NCI-H2196 (cell line): ENCODE results near the gene SRGAP2B.
"Not testable (repeated sequence)": the region's sequence is repeated elsewhere in the genome, so short reads cannot be mapped to it uniquely, and the experiment has no call there.

Experiments used
- DNase-seq: peaks from one replicate; lab custom pipeline; 2025; ENCODE audit not compliant: unreplicated experiment; lab: John Stamatoyannopoulos, UW

Gene SRGAP2B

DNA sequence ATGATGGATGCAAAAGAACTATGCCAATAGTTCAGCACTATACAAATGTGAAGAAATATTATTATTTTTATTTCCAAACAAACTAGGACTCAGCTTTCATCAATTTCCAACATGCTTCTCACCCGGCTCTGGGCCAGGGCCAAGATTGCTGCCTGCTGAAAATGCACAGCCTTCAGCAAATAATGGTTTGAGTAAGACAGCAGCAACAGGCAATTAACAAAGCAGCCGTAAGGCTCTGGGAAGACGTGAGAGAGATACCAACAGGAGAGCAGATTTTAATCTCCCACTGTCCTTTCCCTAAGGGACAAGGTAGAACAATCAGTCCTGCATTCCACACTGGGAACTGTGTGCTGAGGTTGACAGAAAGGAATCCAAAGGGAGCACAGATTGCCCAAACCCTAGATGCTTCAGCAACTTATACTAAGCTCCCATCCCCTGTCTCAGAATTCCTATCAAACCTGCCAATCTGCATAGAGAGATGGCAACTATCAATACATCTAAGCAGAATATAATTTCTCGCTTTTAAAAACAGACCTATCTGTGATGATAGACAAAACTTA lies 134.1 kb downstream of the SRGAP2B start:
- not testable (repeated sequence) for DNase-seq

DNA sequence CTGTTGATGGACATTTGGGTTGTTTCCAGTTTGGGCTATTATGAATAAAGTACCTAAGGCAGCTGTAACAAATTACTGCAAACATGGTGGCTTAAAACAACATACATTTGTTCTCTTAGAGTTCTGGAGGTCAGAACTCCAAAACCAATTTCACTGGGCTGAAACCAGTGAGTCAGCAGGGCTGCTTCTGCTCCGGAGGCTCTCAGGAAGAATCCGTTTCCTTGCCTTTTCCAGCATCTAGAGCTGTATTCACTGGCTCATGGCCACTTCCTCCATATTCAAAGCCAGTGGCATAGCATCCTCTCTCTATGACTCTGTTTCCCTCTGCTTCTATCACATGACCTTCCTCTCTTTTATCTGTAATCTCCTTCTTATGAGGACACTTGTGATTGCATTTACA lies 146.7 kb downstream of the SRGAP2B start:
- DNase-seq, result not testable (repeated sequence)

DNA sequence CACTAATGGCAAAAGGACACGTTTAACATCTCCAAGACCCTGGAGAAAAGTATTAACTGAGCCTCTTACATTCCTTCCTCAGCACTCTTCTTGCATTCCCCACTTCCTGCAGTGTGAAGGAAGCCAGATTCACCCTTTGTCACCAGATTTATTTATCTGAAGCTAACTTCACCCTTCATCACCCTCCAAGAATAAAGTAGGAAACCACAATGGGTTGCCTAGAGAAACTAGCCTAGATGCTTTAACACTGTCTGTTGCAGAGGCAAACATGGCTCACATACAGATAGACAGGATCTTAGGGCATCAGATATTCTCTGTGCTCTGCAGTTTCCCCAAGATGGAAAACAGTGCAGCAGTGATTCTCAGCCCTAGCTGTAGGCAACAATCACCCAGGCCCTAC lies 147.6 kb downstream of the SRGAP2B start:
- not testable (repeated sequence) for DNase-seq

DNA sequence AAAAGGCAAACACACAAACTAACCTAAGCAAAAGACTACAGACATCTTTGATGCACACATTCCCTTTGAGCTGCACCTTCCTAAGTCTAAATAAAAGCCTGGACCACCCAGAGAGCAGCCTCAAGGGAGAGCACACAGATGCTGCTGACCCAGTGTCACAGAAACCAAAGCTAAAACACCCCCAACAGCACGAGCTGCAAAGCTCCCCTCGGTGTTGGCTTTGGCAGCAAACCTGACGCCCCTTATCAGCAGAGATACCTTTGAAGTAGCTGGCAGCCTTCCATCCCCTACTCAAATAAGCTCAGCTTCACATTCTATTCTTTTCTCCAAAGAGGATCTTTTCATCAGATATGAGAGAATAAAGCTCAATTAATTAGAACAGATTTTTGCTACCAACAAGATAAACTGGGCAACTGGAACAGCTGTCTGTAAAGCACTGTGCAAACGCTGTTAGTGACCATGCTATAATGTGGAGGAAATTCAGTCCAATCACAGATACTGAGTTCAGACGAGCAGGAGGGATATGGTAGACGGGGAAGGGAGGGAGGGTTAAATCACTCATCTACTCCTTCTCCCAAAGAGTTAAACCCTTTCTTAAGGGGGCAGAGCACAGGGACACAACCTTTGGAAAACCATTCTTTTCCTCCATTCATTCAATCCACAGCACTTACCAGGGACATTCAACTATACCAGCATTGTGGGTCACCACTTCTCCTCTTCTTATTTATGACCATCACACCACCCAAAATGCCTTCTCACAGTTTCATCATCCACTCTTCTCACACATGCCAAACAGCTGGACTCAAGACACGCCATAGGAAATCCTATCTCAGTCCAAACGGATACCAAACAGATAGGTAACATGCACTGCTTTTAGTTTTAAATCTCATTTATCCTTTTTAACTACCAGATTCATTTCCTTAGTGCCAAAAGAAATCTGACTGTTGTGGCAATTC lies 148.3 kb downstream of the SRGAP2B start:
- not testable (repeated sequence) for DNase-seq

DNA sequence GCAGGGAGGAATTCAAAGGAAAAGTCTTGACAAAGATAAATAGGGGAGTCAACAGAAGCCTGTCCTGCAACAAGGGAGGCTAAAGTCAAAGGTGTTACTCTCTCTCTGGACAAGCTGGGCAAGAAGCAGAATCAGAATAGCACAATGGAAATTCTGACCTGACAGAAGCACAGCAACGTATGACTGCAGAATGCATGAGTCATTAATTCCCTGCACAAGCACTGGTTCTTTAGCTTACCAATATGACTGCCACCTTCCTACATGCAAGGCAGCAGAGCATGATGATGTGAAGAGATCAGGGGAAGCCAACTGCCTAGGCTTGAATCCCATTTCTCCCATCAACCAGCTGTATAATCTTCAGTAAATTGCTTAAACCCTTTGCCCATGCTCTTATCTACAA lies 153.4 kb downstream of the SRGAP2B start:
- not testable (repeated sequence) for DNase-seq

DNA sequence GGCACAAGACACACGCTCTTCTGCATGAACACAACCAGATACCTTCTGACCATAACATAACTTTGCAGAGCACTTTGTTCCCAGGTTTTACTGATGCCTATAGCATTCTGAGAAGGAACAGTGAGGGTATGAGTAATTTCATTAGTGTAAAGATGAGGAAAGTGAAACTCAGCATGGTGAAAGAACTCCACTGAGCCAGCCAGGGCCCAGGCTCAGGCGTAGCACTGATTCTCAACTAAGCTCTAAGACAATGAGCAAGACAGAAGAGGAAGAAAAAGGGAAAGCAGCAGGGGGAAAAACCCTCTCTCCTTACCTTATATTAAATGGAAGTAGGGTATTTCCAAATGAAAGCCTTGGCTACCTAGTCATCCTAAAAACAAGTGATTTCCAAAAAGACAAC lies 155.1 kb downstream of the SRGAP2B start:
- not testable (repeated sequence) for DNase-seq

DNA sequence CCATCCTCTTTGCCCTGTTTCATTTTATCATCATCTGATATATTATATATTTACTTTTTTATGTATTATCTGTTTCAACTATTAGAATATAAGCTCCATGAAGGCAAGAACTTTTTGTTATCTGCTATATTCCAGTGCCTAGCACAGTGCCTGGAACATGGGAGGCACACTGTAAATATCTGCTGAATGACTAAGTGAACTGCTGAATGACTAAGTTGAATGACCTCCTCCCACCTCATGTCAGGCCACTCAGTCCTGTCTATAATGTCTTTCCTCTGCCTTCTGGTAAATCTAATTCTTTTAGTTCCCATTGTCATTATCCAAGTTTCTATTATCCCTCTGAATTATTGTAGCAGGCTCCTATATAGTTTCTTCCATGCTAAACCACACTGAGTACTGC lies 156.5 kb downstream of the SRGAP2B start:
- DNase-seq, result not testable (repeated sequence)

DNA sequence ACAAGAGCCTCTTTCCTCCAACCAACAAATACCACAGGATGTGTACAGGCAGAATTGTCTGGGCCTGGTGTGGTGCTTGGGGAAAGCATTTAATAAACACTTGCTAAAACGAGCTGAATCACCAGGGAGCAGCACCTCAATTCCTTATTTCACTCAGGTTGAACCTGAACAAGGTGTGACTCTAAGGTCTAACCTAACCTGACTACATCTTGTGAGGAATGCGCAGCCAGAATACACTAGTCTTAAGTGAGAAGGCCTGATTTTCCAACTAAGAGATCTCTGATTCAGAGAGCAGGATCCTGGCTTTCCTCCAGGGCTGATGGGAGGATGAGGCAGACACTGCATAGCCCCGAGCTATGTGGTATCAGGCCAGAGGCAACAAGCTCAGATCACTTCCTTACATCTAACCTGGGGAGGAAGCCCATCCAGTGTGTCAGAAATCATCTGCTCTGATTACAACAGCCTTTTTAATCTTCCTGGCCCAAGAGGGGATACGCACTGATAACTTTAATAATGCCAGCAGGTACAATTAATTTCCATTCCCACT lies 158.9 kb downstream of the SRGAP2B start:
- DNase-seq, result not testable (repeated sequence)

DNA sequence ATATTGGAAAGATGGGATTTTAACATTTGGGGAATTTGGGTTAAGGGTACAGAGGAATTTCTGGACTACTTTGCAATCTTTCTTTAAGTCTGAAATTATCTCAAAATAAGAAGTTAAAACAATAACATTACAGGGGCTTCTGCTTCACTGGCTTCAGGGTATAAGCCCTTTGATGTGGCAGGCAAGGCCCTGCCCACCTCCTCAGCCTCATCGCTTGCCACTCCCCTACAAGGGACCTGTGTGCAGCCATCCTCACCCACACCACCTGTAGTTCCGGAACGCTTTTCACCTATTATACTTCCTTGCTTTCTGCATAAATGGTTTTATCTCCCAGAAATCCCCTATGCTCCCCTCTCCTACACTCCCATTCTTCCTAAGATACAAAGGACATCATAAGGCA lies 159.8 kb downstream of the SRGAP2B start:
- not testable (repeated sequence) for DNase-seq

DNA sequence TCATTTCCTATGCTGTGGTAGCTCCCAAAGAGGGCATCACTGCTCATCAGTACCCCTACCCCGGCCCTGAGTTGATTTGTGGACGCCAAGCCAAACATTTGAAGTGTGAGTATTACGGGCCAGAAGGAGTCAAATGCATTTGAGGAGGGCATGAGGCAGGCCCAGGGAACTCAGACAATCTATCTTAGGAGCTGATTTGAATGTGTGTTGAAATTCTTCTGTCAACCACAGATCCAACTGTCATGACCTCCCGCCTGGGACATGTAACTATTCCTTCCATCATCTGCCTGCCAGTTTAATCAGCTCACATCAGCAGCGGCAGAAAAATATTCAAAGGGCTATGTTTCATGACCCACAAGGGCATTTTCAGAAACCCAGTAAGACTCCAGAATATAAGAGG lies 162.1 kb downstream of the SRGAP2B start:
- DNase-seq, result not testable (repeated sequence)

DNA sequence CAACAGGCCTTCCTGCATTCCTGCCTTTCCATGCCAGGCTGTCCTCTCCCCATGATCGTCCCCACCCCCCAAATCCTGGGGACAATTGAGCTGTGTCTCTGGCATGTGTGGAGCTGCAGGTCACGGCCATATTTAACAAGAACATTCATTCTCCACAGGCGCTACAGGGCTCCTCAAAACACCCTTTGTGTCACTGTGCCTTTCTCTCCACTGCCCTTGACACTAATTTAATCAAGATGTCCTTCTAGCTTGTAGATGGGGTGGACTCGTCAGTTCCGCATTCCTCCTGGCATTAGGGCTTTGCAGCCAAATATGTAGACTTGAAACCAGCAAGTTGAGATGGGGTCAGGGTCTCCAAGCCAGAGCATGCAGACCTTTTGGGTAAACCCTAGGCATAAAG lies 163.0 kb downstream of the SRGAP2B start:
- DNase-seq, result not testable (repeated sequence)

DNA sequence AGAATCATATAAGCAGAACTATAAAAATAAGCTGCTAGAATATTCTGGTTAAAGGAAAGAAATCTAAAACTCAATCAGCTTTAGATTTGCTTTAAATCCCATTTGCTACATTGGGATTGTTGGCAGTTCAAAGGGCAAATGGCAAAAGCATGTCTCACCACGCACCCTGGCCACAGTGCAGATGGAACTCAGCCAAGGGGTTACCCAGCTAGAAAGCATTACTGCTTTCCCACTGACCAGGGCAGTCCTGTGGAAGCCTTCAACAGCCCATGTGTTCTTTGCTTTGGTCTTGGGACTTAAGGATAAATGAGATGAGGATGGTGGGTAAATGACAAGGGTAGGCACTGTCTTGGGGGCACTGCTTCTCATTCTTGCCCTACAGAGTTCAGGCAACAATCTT lies 163.6 kb downstream of the SRGAP2B start:
- DNase-seq, result not testable (repeated sequence)

DNA sequence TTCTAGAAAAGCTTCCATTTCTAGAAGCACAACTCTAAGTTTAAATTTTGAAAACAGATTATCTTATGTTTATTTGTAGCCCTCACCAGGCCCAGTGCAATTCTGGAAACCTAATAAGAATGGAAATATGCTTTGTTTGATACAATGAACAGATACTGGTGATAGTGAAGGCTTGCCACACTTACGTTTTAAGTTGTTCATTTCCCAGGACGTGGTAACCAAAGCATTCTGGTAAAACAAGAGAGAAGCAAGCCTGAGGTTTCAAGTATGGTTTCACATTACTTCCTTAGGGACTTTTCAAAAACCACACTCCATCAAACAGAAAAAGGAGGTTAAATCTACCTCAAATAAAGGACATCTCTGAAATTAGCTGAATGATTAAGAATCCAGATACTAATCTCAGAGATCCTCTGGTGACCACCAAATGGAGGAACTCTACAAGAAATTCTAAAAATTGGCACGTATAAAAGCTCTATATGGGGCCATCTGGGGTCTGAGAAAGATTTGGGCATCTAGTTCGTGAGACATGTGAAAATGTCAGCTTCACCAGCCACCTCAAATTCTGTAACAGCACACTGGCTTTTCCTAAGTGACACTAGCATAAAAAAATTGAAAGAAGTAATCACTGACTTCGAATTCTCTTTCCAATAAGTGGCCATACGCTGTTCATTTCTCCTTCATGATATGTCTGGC lies 164.9 kb downstream of the SRGAP2B start:
- not testable (repeated sequence) for DNase-seq

DNA sequence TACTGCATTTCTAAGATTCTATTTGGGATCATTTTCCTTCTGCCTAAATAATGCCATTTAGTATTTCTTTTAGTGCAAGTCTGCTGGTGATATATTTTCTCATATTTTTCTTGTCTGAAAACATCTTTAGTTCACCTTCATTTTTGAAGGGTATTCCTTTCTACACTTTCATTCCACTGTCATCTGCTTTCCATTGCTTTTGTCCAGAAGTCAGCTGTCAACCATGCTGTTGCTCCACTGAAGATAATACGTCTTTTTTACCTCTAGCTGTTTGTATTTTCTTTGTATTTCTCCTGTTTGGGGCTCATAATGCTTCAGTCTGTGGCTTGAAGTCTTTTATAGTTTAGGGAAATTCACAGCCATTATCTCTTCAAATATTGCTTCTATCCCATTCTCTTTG lies 167.8 kb downstream of the SRGAP2B start:
- not testable (repeated sequence) for DNase-seq

DNA sequence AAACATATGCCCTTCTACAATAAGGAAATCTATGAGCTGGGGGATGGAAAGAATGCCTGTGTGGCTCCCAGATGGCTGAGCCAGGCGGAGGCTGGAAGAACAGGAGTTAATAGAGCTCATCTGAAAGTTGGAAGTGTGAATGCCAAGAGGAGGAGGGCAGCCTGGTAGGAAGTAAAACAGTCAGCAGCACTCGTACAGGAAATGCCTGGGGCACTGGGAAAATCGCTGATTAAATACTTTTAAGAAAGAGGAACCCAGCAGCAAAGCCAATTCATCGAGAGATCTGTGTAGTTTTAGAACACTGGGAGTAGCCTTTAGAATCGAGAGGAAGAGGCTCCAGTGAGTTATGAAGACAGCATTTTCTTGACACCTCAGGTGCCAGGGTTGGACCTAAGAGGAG lies 171.5 kb downstream of the SRGAP2B start:
- not testable (repeated sequence) for DNase-seq

DNA sequence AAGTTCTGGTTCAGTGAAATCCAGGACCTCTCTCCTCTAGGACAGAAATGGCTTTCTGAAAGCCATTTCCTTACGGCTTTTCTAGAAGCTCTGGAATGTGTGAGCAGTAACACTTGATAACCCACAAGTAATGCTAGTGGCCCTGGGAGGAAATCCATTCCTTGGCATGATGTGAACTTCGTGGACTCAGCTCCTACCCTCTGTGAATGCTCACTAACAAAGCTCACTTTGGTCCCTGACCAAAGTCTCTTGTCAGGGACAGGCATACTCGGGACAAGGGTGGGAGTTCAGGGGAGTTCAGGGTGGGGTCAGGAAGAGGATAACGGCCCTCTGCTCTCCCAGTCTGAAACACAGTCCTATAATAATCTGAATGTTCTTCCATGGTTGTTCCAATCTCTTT lies 172.3 kb downstream of the SRGAP2B start:
- not testable (repeated sequence) for DNase-seq

DNA sequence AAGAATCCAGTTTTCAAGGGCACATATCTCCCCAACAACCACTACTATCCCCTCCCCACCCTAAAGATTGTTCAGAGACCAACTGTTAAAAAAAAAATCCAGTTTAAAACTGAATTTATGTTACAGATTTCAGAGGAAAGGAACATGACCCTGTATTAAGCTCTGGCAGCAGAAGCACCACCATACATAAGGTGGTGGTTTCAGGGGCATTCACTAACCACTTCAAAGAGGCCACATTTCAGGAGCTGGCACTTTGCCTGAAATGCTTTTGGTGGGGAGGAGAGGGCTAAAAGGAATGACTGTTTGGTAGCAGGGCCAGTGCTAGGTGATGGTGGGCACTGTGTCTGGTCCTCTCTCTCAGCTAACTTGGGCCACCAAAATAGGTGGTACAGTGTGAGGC lies 176.0 kb downstream of the SRGAP2B start:
- not testable (repeated sequence) for DNase-seq

DNA sequence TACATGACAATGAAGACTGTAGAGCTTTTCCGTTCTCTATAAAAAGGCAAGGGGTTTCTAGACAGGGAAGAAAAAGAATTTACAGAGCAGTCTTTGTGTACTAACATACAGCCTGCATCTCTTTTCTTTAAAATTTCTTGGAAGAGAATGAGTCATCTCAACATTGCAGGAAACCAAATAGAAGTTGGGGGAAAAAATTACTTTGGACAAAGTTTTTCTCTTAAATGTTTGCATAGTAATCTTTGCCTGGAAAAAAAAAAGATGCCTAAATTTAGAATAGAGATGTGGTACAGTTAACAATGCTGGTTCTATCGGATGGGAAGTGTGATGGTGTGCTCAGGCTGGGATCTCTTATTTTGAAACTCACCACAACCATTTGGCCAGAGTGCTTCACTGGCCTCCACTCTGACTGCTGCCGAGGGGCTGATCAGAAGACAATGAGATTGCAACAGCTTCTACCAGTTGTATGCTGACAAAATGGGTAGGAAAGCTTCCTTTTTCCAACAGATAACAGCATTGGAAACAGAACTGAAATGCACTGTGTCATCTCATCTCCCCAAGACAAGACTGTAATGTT lies 177.0 kb downstream of the SRGAP2B start:
- not testable (repeated sequence) for DNase-seq

DNA sequence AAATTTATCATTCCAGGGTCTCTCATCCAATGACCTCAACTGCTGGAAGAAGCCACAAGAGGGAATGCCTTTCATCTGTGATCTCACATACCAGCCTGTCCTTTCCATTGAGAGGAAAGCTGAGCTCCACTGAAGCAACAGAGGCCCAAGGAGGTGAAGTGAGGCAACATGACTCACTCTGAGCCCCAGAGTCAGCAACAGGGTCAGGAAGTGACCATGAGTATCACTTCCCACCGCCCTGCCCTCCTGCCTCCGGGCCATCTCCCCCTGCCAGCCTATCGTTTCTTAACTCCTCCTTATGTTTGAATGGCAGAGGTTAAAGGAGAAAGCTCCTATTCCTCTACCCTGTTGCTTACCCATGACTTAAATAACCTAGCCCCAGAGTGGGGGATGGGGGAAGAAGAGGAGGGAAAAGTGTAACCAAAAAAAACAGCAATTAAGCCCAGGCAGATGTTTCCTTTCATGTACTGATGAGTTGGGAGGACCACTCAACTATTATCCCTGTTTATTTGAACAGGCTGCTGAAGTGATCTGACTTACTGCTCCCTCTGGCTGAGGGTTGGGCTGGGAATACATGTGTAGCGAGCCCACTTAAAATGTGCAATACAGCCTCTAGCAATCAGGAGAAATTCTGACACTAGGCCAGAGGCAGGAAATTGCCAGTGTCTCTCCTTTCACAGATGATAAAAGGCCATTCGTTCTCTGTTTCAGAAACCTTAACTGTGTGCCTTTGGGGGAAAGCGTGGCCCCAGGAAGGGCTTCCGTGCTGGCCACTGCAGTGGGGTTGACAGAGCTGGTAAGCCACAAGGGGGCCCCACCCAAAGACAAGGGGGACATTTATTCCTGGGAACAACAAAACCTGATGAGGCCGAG lies 177.7 kb downstream of the SRGAP2B start:
- not testable (repeated sequence) for DNase-seq
